Effector CD4-positive, alpha-beta T cell (primary cell): ENCODE measurements around the gene DIS3L2.

Experiments
- DNase-seq: peaks from one replicate; pipeline ENCODE4 v3.0.0-alpha.2; 2020
- total RNA-seq: gene quantifications from one replicate; lab custom pipeline; 2026; lab: John Stamatoyannopoulos, UW

The DIS3L2 gene, protein sequence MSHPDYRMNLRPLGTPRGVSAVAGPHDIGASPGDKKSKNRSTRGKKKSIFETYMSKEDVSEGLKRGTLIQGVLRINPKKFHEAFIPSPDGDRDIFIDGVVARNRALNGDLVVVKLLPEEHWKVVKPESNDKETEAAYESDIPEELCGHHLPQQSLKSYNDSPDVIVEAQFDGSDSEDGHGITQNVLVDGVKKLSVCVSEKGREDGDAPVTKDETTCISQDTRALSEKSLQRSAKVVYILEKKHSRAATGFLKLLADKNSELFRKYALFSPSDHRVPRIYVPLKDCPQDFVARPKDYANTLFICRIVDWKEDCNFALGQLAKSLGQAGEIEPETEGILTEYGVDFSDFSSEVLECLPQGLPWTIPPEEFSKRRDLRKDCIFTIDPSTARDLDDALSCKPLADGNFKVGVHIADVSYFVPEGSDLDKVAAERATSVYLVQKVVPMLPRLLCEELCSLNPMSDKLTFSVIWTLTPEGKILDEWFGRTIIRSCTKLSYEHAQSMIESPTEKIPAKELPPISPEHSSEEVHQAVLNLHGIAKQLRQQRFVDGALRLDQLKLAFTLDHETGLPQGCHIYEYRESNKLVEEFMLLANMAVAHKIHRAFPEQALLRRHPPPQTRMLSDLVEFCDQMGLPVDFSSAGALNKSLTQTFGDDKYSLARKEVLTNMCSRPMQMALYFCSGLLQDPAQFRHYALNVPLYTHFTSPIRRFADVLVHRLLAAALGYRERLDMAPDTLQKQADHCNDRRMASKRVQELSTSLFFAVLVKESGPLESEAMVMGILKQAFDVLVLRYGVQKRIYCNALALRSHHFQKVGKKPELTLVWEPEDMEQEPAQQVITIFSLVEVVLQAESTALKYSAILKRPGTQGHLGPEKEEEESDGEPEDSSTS
- total RNA-seq, result 62.1 reads per million, percentile 73 among the genes with 10 or more reads in this experiment

DNA sequence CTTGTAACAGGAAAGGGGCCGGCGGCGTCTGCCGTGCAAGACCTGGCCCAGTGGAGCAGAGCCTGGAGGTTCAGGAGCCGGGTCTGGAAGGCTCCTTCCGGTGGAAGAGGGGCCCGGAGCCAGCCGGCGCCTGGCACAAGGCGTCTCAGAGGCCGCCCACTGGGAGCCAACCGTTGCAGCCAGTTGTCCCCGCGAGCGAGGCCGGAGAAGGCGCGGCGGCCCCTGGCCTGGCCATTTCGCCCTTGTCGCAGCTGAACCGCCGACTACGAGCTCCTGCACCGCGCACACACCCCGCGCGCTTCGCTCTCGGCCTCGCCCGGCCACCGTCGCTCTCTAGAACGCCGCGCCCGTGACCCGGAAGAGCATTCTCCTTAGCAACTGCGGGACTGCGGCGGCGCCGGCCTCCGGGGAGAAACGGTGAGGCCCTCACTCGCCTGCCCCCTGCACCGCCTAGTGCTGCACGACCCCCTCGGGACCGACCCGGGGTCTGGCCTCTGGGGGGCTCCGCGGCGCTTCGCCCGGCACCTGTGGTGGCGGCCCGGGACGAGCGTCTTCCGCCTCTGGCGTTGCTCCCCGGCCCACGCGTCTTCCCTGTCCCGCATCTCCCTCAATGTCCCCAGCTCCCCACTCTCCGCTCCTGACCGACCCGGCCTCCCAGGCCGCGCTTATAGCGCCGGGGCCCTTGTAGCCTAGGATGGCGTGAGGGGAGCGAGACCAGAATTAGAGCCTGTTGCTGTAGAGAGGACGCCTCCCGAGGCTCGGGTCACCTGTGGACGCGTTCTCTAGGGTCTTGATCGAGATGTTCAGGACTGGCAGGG is at the start of gene DIS3L2:
TSS of gene DIS3L2 (plus strand) at position 365 of the 818 bp plus-strand sequence. CDS start 53,215 bp downstream, outside the sequence.
- DNase-seq, result peak; percentile 70

DNA sequence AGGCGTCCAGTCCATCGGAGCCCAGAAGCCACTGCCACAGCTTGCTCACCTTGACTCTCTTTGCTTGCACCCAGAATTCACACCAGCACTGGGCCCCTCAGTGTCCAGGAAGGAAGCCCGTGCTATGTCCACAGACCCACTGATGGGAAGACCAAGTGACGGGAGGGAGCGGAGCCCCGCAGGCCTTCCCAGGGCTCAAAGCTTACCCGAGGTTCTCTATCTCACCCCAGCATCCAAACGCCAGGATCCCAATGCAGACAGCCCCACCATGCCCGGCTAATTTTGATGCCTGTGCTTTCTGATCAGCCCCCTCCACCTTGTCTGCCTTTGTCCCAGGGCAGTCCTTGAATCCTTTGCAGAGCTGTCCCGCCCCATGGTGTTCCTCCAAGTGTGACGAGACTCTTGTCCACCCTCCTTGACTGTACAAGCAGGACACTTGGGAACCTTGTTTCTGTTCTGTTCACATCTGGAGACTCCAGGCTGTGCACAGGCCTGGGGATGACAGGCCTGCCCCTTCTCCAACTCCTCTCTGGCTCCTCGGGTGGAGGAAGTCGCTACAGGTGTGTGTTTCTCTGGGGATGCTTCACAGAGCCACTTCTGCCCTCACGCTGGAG is 47.3 kb upstream of the DIS3L2 start:
- no peak for DNase-seq

DNA sequence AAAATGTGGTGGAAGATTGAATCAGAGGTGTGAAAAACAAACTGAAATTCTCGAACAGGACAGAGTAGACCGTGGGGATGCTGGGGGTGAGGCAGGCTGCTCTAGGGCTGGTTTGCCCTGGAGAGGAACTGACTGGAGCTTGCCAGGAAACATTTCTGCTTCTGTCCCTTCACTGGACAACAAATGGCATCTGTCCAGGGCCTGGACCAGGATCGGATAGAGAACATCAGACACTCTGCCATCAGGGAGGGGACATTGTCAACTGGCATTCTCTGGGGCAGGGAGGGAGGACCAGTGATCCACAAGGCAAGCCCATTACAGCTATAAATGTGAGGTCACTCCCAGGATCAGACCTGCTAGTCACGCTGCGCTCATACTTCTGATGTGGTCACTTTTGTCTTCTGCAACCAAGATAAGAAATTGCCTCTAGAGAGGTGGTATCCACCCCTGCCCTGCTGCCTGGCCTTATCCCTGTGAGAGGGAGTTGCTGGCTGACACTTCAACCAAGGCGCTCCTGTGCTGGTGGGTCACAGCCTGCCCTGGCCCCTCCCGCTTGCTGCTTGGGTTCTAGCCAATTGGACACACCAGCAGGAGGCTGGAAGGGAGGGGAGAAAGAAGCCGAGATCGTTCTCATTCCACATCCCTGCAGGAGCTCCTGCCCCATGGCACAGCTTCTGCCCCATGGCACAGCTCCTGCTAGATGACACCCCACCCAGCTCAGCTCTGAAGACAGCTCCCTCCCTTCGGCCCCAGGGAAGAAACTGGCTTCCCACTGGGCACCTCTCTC is 44.0 kb upstream of the DIS3L2 start:
- no peak for DNase-seq

DNA sequence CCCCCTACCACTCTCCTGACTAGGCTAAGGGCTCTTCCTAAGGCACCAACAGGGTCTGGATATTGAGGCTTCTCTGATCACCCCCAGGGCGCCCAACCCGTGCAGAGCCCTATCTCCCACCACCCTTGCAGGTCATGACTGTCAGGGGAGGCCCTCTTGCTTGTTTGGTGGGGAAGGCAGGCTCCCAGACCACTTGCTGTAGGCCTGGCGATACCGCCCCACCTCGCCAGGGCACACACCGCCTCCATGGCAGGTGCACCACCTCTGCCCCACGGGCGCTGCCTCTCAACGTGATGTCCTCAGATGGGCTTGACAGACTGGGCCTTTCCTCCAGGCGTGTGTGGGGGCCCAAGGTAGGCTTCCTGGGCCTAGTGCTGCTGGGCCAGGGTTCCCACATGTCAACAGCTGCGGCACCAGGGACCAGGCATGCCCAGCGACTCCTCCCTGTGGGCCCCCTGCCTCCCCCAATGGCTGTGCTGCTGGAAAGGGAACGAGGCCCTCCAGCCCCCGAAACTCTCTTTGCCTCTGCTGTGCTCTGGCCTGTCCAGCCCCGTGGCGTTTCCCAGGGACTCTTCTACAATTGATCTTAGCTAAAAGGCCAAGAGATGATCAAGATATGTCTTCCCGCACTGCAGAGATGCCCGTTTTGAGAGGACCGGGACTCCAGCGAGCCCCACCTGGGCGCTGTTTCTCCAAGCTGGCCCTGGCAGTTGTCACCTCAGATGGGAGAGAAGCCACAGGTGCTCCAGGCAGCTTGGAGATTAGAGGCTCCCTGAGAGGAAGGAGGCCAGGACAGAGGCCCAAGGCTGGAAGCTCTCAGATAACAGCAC is 42.8 kb upstream of the DIS3L2 start:
- DNase-seq, result no peak

DNA sequence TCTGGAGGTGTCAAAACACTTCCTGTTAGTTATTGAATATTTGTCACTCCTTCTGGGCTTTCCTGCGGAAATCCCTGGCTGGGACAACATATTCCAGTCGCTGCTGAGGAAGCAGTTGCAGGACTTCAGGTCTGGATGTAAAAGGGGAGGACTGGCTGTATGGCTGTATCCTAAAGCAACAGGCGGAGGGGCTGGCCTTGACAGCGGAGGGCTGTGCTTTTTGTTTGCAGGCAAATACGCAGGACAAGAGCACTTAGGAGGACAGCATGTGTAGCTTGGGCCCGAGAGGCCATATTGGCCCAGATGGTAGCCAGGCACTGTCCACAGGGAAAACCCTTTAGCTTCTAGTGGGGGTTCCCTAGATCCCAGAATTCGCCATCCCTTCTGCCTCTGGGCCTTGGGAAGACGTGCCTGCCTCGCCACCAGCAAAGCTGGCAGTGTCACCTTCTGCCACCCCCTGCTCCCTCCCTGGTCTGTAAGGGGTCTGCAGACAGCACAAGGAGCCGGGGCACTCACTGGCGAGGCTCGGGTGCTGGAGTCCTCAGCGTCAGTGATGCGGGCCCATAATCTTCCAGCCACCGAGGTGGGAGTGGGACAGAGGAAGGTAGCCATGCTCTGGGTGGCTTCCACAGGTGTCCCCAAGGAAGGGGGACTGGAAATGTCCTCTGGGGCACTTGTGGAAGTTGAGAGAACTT is 42.0 kb upstream of the DIS3L2 start:
- no peak for DNase-seq

DNA sequence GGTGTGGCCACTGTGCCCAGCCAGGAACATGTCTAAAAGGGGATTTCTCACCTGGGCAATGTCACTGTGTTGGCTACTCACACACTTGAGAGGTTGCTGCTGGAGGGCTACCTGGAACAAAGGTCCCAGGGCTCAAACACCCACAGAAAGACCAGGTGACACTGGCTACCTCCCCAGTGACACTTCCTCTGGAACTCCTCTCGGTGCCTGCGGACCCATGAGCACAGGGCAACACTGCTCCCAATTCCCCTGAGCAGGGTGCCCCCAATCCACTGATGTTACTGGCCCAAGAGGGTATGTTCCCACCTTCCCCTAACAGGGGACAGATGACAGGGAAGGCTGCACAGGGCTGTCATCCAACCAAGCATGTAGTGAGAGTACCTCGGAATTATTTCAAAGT is 41.1 kb upstream of the DIS3L2 start:
- no peak for DNase-seq

DNA sequence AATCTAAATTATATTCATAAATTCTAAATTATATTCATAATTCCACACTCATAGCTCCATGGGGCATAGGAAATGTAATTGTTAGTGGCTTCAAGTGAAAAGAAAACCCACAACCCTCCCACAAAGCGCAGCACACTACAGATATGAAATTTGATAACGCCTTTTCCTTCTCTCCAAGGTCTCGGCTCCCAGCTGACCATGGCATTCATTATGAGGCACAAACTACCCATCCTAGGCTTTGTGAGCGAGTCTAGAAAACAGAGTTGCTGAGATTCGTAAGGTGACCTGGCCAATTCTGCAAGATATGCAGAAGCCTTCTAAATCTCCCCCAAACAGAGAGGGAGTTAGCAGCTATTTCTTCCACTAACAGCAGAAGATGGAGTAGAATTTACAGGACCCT is 40.7 kb upstream of the DIS3L2 start:
- DNase-seq, result no peak

DNA sequence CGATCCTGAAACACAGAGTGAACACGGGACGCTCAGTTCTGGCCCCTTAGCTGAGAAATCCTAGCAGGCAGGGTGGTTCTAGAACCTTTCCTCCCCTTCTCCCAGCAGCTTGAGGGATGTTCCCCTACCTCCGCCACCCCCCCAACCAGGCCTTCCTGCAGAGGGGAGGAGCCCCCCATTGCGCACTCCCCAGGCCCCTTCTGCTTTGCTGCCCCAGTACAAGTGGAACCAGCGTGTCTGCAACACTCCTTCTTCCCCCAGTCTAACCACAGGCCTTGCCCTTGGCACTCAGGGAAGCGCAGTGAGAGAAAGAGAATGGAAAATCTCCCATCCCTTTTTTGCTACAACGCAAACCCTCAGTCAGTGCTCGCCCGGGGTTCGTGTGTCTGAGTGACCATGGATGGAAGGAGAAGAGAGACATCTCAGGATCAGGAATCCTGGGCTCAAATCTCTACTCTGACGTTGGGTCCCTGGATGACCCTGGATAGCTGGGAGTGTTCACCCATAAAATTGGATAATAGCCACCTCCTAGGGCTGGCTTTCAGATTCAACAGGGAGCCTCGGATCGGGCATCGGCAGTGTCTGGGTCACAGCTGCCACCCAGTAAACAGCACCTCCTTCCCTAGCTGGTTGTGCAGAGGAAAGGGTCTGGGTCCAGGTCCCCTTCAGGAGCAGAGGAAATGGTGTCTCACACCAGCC is 39.1 kb upstream of the DIS3L2 start:
- DNase-seq, result no peak

DNA sequence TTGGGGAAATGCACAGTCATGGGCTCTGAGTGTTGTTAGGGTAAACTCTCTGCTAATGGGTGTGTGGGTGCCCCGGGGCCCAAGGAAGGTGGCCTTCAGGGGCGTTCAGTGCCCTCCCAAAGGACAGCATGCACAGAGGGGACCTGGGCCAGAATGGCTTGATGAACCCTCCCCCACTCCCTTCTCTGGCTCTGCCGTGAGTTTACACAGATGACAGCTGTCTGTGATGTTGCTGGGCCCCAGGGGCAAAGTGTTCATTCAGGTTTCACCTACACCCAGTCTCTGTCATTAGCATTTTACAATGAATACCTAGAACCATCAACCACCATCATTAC is 38.5 kb upstream of the DIS3L2 start:
- DNase-seq, result no peak

DNA sequence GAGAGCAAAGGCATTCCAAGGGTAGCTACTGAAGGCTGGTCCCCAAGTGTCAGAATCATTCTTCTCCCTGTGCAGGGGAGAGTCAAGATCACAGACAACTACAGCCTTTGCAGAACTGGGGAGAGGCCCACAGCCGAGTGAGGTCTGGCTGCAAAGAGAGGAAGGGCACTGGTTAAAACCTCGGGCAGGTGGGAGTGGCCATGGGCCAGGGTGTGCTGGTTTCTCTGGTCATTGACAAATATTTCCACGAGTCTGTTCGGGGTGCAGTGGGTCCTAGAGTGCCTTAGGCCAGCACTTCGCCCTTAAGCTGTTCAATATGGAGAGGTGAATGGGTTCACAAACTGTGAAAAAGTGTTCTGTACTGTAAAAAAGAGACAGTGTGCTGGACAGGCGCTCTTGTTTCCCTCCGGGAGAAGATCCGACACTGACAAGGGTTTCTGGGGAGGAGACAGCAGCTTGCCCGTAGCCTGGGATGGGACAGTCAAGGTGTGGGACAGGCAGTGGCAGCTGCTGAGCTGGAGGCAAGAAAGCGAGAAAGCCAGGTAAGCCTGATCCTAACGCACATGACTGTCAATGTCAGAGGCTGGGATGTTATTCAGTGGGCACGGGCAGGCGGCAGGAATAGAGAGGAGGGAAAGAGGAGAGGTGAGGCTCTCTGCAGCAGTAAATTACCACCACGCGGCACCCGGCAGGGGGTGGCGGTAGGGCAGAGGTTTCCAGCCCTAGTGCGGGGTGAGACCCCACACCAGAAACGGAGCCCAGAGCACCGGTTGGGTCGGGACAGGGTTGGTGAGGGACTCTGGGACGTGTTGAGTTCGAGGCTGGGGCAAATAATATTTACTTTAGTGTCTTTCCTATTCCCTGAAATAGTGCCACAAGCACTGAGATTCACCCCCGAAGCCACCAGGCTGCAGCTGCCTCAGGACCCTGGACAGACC is 37.3 kb upstream of the DIS3L2 start:
- no peak for DNase-seq

DNA sequence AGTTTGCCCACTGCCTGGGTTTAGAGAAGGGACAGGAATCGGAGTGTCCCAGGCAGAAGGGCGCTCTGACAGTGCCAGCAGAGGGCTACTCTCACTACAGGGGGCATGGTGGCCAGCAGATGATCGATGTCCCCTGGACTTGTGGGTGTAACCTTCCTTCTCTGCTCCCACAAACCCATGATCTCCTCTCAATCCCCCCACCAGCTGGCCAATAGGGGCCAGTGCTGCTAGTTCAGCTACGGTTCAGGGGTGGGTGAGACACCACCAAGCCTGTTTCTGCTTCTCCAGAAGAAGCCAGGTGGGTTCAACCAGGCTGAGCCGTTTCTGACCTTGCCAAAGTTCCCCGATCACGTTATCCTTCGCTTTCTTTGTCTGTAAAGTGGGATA is 36.6 kb upstream of the DIS3L2 start:
- no peak for DNase-seq

DNA sequence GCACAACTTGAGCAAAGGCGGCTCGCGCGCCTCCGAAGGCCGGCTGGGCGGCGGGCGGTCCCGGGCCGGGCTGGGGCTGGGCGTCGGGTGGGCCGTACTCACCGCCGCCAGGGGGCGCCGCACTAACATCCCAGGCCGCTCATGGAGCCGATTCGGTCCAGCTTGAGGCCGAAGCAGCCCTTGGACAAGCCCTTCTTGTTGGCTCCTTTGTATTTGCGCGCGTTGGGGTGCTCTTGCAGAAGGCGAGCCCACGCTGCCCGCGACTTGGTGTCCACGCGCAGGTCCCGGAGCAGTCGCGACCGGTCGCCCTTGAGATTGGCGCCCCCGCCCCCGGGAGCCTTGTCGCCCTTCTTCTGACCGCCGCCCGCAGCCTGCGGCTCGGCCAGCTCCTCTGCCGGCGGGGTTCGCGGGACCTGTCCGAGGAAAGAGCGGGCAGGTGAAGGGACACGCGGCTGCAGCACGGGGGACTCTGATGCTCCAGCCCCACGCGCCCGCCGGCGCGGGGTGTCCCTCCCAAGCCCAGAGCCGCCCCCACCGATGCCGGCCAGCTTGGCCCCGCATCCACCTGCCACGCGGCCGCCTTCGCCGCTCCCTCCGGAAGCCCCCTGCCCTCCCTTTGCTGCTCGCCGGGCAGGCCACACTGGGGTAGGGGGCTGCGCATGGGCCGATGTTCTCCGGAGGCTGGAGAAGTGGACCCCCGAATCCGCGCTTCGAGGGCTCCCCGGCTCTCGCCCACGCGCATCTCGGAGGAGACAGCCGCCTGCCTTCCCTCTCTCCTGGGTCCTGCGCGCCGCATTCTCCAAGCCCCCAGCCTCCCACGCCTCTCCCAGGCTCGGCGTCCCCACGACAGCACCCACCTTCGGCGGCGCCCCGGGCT is 36.0 kb upstream of the DIS3L2 start:
- peak; percentile 55 for DNase-seq

DNA sequence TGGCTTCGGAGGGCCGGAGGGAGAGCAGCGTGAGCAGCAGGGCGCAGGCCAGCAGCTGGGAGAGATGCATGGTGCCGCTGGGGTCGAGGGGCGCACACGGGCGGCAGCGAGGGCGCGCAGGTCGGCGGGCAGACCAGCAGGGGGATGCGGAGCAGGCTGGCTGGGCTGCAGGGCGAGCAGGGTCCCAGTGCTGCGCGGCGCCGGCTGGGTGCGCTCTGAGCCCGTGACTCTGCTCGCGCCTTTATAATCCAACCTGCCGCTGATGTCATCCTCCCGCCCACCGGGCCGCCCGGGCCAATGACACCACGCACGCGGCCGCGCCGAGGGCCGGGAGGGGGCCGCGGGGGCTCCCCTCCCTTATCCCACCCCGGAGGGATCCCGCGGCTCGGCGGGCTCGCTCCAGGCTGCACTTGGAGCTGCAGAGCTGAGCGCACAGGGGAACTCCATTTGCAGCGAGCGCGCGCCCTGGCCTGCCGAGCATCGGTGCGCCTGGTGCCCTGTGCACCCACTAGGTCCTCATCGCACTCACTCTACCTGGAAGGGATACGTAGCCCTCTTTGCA is 35.3 kb upstream of the DIS3L2 start, which contains the start of gene NPPC:
TSS of gene NPPC (minus strand) at position 217 of the 562 bp plus-strand sequence. CDS start at position 70, 147 bp downstream.
- no peak for DNase-seq

DNA sequence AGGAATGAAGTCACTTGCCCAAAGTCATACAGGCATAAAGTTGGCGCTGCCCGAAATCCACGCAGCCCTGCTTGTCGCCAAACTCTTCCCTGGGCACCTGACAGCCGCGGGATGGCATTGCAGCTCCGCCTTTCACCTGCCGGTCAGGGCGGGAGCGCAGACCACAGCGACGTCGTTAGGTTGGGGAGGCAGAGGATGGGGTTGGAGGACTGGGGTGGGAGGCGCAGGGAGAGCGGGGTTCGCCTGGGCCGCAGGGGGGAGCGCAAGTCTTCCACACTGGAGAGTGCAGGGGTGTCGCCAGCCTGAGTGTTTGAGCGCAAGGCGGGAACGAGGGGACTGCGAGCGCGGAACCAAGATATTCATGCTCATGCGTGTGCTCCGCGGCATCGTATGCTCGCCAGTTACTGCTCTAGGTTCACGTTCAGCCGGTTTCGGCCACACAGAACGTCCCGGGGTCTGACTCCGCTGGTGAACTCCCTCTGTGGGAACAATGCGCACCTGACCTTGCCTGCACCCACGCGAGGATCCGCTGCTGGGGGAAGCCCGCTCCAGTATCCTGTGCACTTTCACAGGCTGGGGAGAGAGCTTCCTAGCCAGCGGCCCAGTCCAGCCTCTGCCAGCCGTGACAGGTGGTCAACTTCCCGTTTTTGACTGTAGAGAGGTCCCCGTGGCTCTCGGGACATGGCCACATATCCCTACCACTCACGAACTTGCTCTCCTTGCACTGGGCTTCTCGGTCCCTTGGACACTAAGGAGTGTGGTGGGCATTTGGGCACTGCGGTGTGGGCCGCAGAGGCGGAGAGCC is 34.5 kb upstream of the DIS3L2 start:
- no peak for DNase-seq

DNA sequence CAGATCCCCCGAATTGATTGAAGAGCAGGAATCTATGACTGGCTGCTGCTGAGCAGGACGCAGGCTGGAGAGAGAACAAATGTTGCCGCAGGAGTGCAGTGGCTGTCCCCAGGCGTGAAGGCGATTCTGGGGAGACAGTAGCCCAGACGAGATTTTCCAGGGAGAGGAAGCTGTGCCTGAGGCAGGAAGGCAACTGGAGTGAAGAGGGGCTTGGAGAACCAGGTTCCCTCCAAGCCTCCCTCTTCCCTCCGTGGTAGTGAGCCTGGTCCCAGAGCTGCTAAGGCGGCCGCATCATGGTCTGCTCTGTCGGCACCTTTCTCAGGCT is 34.0 kb upstream of the DIS3L2 start:
- no peak for DNase-seq

DNA sequence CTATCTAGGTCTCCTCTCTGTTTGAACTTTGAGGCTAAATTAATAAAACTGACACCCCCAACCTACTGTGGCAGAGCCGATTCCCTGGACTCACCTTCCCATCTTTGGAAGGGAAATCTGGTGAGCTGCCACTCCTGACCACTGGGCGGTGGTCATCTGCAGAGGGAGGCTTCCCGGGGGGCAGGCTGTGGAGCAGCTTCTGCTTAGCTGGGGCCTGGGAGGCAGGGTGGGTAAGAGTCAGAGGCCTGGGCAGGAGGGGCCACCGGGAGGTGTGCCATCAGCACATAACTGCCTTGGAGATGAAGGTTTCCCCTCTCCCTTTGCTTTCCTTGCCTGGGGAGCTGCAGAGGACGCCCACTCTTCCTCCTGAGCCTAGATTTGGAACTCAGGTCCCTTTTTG is 33.0 kb upstream of the DIS3L2 start:
- no peak for DNase-seq
